ENCODE measurements around the gene ABHD4.

The ABHD4 gene

DNA sequence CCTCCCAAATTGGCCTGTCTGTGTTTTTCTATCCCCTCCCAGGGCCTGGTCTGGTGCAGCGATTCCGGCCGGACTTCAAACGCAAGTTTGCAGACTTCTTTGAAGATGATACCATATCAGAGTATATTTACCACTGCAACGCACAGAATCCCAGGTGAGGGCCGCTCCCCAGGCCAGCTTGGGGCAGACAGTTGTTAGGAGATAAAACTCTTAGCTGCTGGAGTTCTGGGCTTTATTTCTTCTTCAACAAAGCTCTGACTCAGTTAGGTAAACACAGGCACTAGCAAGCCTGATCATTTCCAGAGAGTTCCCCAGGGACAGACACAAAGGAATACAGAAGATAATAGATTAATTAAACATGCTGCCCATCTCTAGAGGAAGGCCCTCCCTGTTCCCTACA is 8.3 kb downstream of the ABHD4 start:
- Histone ChIP-seq H3K27ac (ENCODE audit: low read length) (no peak overlapping the region), H3K27me3 (ENCODE audit: low read depth, low read length) (no peaks in the 10 kb centered on the region), H3K4me3 (ENCODE audit: low read length) (no peak overlapping the region), H3K79me2 (ENCODE audit: low read length) (no peaks in the 10 kb centered on the region), H3K9me3 (ENCODE audit: insufficient read depth, low read length) (no peaks in the 10 kb centered on the region), H3K4me2 (ENCODE audit: low read length) (no peak overlapping the region), H4K20me1 (ENCODE audit: insufficient read depth, low read length) (no peaks in the 10 kb centered on the region), H2AFZ (ENCODE audit: low read depth, low read length) (no peak overlapping the region), H3K36me3 (replicated peaks; ENCODE audit: low read depth, low read length) (peaks cover 23% of the 10 kb centered on the region), H3K4me1 (ENCODE audit: low read length) (no peaks in the 10 kb centered on the region), H3K9ac (ENCODE audit: low read length) (no peak overlapping the region)
- no peak for TF ChIP-seq EZH2phosphoT487 (IDR thresholded peaks at IDR 0.05; ENCODE audit: low read depth)
- TF ChIP-seq, protein P1, sequence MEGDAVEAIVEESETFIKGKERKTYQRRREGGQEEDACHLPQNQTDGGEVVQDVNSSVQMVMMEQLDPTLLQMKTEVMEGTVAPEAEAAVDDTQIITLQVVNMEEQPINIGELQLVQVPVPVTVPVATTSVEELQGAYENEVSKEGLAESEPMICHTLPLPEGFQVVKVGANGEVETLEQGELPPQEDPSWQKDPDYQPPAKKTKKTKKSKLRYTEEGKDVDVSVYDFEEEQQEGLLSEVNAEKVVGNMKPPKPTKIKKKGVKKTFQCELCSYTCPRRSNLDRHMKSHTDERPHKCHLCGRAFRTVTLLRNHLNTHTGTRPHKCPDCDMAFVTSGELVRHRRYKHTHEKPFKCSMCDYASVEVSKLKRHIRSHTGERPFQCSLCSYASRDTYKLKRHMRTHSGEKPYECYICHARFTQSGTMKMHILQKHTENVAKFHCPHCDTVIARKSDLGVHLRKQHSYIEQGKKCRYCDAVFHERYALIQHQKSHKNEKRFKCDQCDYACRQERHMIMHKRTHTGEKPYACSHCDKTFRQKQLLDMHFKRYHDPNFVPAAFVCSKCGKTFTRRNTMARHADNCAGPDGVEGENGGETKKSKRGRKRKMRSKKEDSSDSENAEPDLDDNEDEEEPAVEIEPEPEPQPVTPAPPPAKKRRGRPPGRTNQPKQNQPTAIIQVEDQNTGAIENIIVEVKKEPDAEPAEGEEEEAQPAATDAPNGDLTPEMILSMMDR (IDR thresholded peaks at IDR 0.05; ENCODE audit: low read depth, low read length): no peak

DNA sequence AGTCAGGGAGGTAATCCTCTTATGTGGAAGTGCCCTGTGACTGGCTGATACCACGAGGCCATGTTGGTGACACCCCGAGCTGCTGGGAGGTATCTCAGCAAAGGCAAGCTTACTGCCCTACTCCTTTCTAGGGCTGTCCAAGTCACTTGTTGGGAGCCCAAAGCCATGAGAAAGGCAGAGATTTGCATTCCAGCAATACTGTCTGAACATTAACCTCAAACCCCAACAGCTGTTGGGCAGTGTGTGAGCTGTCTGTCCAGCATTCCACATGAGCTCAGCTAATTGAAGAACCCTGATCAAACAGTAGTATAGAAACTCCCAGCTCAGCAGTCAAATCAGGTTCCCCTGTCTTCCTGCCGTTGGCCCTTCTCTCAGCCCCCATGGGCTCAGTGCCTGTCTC is 9.2 kb downstream of the ABHD4 start:
- H3K9me3 ChIP-seq (ENCODE audit: insufficient read depth, low read length): no peaks in the 10 kb centered on the region
- no peaks in the 10 kb centered on the region for H4K20me1 ChIP-seq (ENCODE audit: insufficient read depth, low read length)
- no peak for TF ChIP-seq EZH2phosphoT487 (IDR thresholded peaks at IDR 0.05; ENCODE audit: low read depth)
- TF ChIP-seq, protein P1 (IDR thresholded peaks at IDR 0.05; ENCODE audit: low read depth, low read length): no peak
- H3K4me2 ChIP-seq (ENCODE audit: low read length): no peak overlapping the region
- H3K79me2 ChIP-seq (ENCODE audit: low read length): no peaks in the 10 kb centered on the region
- H3K27ac ChIP-seq (ENCODE audit: low read length): no peak overlapping the region
- no peaks in the 10 kb centered on the region for H3K4me1 ChIP-seq (ENCODE audit: low read length)
- no peak overlapping the region for H3K9ac ChIP-seq (ENCODE audit: low read length)
- H3K4me3 ChIP-seq (ENCODE audit: low read length): no peak overlapping the region
- no peak overlapping the region for H2AFZ ChIP-seq (ENCODE audit: low read depth, low read length)
- no peaks in the 10 kb centered on the region for H3K27me3 ChIP-seq (ENCODE audit: low read depth, low read length)
- peaks cover 23% of the 10 kb centered on the region for H3K36me3 ChIP-seq (replicated peaks; ENCODE audit: low read depth, low read length)

DNA sequence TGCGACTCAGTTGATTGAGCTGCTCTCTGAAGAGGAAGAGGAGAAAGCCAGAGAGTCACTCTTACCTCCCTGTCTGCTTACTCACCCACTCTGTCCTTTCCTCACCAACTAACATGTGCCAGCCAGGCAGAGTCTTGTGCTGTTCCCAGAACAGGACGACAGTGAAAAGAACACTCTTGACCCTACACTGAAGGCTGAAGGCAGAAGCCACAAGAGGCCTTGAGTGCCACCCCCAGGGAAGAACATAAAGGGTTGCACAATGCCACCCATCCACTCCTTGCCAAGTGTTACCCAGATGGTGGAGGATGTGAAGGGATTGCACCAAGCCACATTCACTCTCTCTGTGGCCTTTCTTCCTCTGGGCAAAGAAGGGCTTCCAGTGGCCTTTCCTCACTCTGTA is 12.8 kb downstream of the ABHD4 start:
- Histone ChIP-seq H3K27ac (ENCODE audit: low read length) (no peak overlapping the region), H3K36me3 (replicated peaks; ENCODE audit: low read depth, low read length) (peaks cover 11% of the 10 kb centered on the region)

DNA sequence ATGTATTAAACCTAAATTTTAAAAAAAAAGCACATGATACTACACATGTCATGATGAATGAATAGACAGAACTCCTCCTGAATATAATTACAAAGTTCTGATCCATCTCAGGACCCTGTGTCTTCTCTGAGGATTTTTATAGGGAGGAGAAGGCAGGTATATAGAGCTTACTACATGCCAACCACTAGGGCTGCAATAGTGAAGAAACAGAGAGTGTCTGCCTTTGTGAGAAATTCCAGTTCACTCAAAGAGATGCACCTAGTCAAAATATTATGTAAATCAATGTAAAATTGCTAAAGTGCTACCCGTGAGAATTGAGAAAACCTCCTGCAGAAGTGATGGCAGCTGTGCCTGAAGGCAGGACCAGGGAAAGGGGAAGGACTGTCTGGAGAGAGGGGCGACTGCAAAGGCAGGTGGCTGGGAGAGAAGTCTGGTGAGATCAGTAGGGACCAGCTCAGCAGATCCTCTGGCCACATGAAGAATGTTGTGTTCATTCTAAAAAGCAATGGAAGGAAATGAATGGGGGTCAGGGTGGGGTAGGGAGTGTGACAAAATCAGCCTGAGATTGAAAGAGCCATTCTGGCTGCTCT is 15.1 kb downstream of the ABHD4 start:
- H3K36me3 ChIP-seq (replicated peaks; ENCODE audit: low read depth, low read length): no peaks in the 10 kb centered on the region
- no peak overlapping the region for H3K4me2 ChIP-seq (ENCODE audit: low read length)
- H3K4me1 ChIP-seq (ENCODE audit: low read length): peaks cover 2% of the 10 kb centered on the region; the same call in 1 of the 2 replicates
- H3K9me3 ChIP-seq (ENCODE audit: insufficient read depth, low read length): no peaks in the 10 kb centered on the region
- H3K27ac ChIP-seq (ENCODE audit: low read length): no peak overlapping the region
- no peaks in the 10 kb centered on the region for H3K79me2 ChIP-seq (ENCODE audit: low read length)
- no peak for TF ChIP-seq EZH2phosphoT487 (IDR thresholded peaks at IDR 0.05; ENCODE audit: low read depth)
- TF ChIP-seq, protein P1 (IDR thresholded peaks at IDR 0.05; ENCODE audit: low read depth, low read length): no peak
- H3K9ac ChIP-seq (ENCODE audit: low read length): no peak overlapping the region
- H2AFZ ChIP-seq (ENCODE audit: low read depth, low read length): no peak overlapping the region
- no peaks in the 10 kb centered on the region for H4K20me1 ChIP-seq (ENCODE audit: insufficient read depth, low read length)
- no peak overlapping the region for H3K4me3 ChIP-seq (ENCODE audit: low read length)
- H3K27me3 ChIP-seq (ENCODE audit: low read depth, low read length): no peaks in the 10 kb centered on the region

More for the DNA sequence above, 12.8 kb downstream of the ABHD4 start:
- Histone ChIP-seq H3K79me2 (ENCODE audit: low read length) (no peaks in the 10 kb centered on the region), H3K4me2 (ENCODE audit: low read length) (no peak overlapping the region), H2AFZ (ENCODE audit: low read depth, low read length) (no peak overlapping the region), H3K27me3 (ENCODE audit: low read depth, low read length) (no peaks in the 10 kb centered on the region), H3K9ac (ENCODE audit: low read length) (no peak overlapping the region), H3K4me1 (ENCODE audit: low read length) (peaks cover 2% of the 10 kb centered on the region; the same call in 1 of the 2 replicates), H4K20me1 (ENCODE audit: insufficient read depth, low read length) (no peaks in the 10 kb centered on the region), H3K9me3 (ENCODE audit: insufficient read depth, low read length) (no peaks in the 10 kb centered on the region), H3K4me3 (ENCODE audit: low read length) (no peak overlapping the region)
- TF ChIP-seq EZH2phosphoT487 (IDR thresholded peaks at IDR 0.05; ENCODE audit: low read depth): no peak
- TF ChIP-seq, protein P1 (IDR thresholded peaks at IDR 0.05; ENCODE audit: low read depth, low read length): no peak

Data from OCI-LY3 (cell line).